HepG2 (cell line): ENCODE data around the gene ITSN2. TPM values are rescaled to one million over a fixed set of nuclear protein-coding genes. Genes with fewer than 3 reads are reported as not detected.

Experiments
- ATAC-seq: fragments of 200-7000 bp; cut with Tn5 transposase; 3 replicates; pipeline ENCODE4 v1.9.1; 2020; ENCODE audit warnings: mild to moderate bottlenecking, moderate library complexity
- BruUV-seq: library from RNA; stranded (reverse); fragments of 400-500 nt; replicated peaks from 2 replicates; lab custom pipeline; 2021; lab: Mats Ljungman, UMichigan
- CTCF ChIA-PET: fragments of 300-600 bp; formaldehyde crosslinking; extraction: SDS; loops from one replicate; lab custom pipeline; 2021; ENCODE audit warnings: low total read pairs, inconsistent platforms, low intra/inter-chr PET ratio; lab: Yijun Ruan, JAX
- POLR2A ChIA-PET: fragments of 350-600 bp; sonication (Branson Sonifier 250); formaldehyde crosslinking; loops from one replicate; lab custom pipeline; 2020; ENCODE audit warnings: antibody characterized with exemption, inconsistent platforms; lab: Yijun Ruan, JAX
- DNase-seq: peaks from one replicate; pipeline ENCODE4 v3.0.0-alpha.2; 2015; ENCODE audit warnings: low spot score
- FAIRE-seq: peaks from 3 replicates; lab custom pipeline; 2011; peaks lifted over from hg19 to GRCh38; lab: Jason Lieb, UNC
- H2AFZ ChIP-seq: one replicate; pipeline ENCODE4 v1.6.1; 2011; ENCODE audit warnings: low read length, inconsistent platforms
- H3K27ac ChIP-seq: fragments of 300-600 bp; 3 replicates; pipeline ENCODE4 v1.8.0; 2011; ENCODE audit warnings: mixed run types, mild to moderate bottlenecking, mixed read lengths, low read length, inconsistent platforms; ENCODE audit not compliant: insufficient read depth; ENCODE audit errors: extremely low read length
- H3K27me3 ChIP-seq, 2 experiments: fragments of 200-600 bp in 1 of 2; 2 replicates in 1 of 2; 3 replicates in 1 of 2; pipeline versions ENCODE4 v1.6.0 to v1.8.0; 2011; ENCODE audit warnings: low read length in 2 of 2, mild to moderate bottlenecking in 2 of 2, moderate library complexity in 2 of 2, inconsistent platforms in 1 of 2; ENCODE audit not compliant: insufficient read depth in 2 of 2, control insufficient read depth in 1 of 2
- H3K36me3 ChIP-seq, 2 experiments: fragments of 200-600 bp in 1 of 2; replicated peaks in 1 of 2; 2 replicates in 1 of 2; 3 replicates in 1 of 2; pipeline versions ENCODE4 v1.5.1 to v1.8.0; 2011; ENCODE audit warnings: low read length in 2 of 2, inconsistent platforms in 1 of 2; ENCODE audit not compliant: insufficient read depth in 2 of 2, control insufficient read depth in 1 of 2
- H3K4me1 ChIP-seq: 2 replicates; pipeline ENCODE4 v1.5.1; 2012; ENCODE audit warnings: low read length, inconsistent platforms; ENCODE audit not compliant: insufficient read depth
- H3K4me2 ChIP-seq: 2 replicates; pipeline ENCODE4 v1.6.0; 2011; ENCODE audit warnings: low read depth, low read length, inconsistent platforms
- H3K4me3 ChIP-seq, 3 experiments: fragments of 200-600 bp in 1 of 3; sonication (generic), shearing (Covaris generic) in 1 of 3; replicated peaks in 1 of 3; 2 replicates each; pipeline ENCODE4 v1.5.1; 2011 to 2016; ENCODE audit warnings: low read length in 3 of 3, inconsistent platforms in 2 of 3, low read depth in 2 of 3, mild to moderate bottlenecking in 2 of 3, control low read depth in 1 of 3, mixed read lengths in 1 of 3; ENCODE audit not compliant: insufficient read depth in 1 of 3
- H3K79me2 ChIP-seq: one replicate; pipeline ENCODE4 v1.6.1; 2011; ENCODE audit warnings: low read length, inconsistent platforms; ENCODE audit not compliant: insufficient read depth
- H3K9ac ChIP-seq: 2 replicates; pipeline ENCODE4 v1.6.0; 2011; ENCODE audit warnings: mild to moderate bottlenecking, low read depth, low read length, inconsistent platforms; ENCODE audit not compliant: insufficient read depth
- H3K9me3 ChIP-seq: 2 replicates; pipeline ENCODE4 v1.5.1; 2012; ENCODE audit warnings: mild to moderate bottlenecking, low read length
- H4K20me1 ChIP-seq: 2 replicates; pipeline ENCODE4 v1.6.0; 2011; ENCODE audit warnings: inconsistent platforms, mild to moderate bottlenecking, low read length, moderate library complexity; ENCODE audit not compliant: insufficient read depth
- CEBPG ChIP-seq: IDR thresholded peaks from 2 replicates; pipeline ENCODE4 v1.6.1; 2016
- CENPX ChIP-seq: sonication (generic); formaldehyde crosslinking; IDR thresholded peaks from 2 replicates; pipeline ENCODE4 v1.9.0; 2021; ENCODE audit warnings: mild to moderate bottlenecking, missing genetic modification reagents, moderate library complexity
- GATA4 ChIP-seq: sonication (generic); IDR thresholded peaks from 2 replicates; pipeline ENCODE4 v1.6.1; 2016; ENCODE audit warnings: antibody characterized with exemption, low read depth, borderline replicate concordance
- MXD4 ChIP-seq: IDR thresholded peaks from 2 replicates; pipeline ENCODE4 v1.6.1; 2016; ENCODE audit warnings: mild to moderate bottlenecking, missing biosample characterization, missing genetic modification reagents
- NCOA5 ChIP-seq: sonication (generic); formaldehyde crosslinking; IDR thresholded peaks from 2 replicates; pipeline ENCODE4 v1.4.0; 2020; ENCODE audit warnings: missing genetic modification reagents
- PHB2 ChIP-seq: fragments of 450-650 bp; IDR thresholded peaks from 2 replicates; pipeline ENCODE4 v1.6.1; 2018; ENCODE audit not compliant: partially characterized antibody
- PHF20 ChIP-seq: sonication (generic); formaldehyde crosslinking; IDR thresholded peaks from 2 replicates; pipeline ENCODE4 v1.5.0; 2020; ENCODE audit warnings: mild to moderate bottlenecking, missing genetic modification reagents
- RXRB ChIP-seq: IDR thresholded peaks from 2 replicates; pipeline ENCODE4 v1.6.1; 2016; ENCODE audit warnings: borderline replicate concordance, missing genetic modification reagents, missing compliant biosample characterization
- SAP130 ChIP-seq: IDR thresholded peaks from 2 replicates; pipeline ENCODE4 v1.6.1; 2016; ENCODE audit warnings: low read depth
- SMARCC2 ChIP-seq: fragments of 450-650 bp; IDR thresholded peaks from 2 replicates; pipeline ENCODE4 v1.6.1; 2017; ENCODE audit warnings: antibody characterized with exemption, mild to moderate bottlenecking
- TBL1XR1 ChIP-seq: fragments of 150-350 bp; IDR thresholded peaks from 2 replicates; pipeline ENCODE4 v1.6.1; 2014; ENCODE audit warnings: borderline replicate concordance, low read length; ENCODE audit not compliant: partially characterized antibody
- ZFP36L1 ChIP-seq: sonication (generic); formaldehyde crosslinking; IDR thresholded peaks from 2 replicates; pipeline ENCODE4 v1.8.0; 2022; ENCODE audit warnings: mild to moderate bottlenecking, missing genetic modification reagents, moderate library complexity
- ZNF12 ChIP-seq: sonication (generic); formaldehyde crosslinking; IDR thresholded peaks from 2 replicates; pipeline ENCODE4 v1.5.0; 2020; ENCODE audit warnings: missing genetic modification reagents
- ZNF143 ChIP-seq: sonication (generic); formaldehyde crosslinking; IDR thresholded peaks from 2 replicates; pipeline ENCODE4 v1.4.0; 2020; ENCODE audit warnings: missing genetic modification reagents
- ZNF296 ChIP-seq: sonication (generic); formaldehyde crosslinking; conservative IDR thresholded peaks from 2 replicates; pipeline ENCODE4 v1.5.0; 2020; ENCODE audit warnings: mild to moderate bottlenecking, missing genetic modification reagents
- ZNF776 ChIP-seq: sonication (generic); formaldehyde crosslinking; IDR thresholded peaks from 2 replicates; pipeline ENCODE4 v1.4.0; 2020; ENCODE audit warnings: mild to moderate bottlenecking, missing genetic modification reagents
- ZSCAN25 ChIP-seq: sonication (generic); formaldehyde crosslinking; IDR thresholded peaks from 2 replicates; pipeline ENCODE4 v1.8.0; 2022; ENCODE audit warnings: mild to moderate bottlenecking, missing genetic modification reagents
- WGBS: methylation state at CpG from one replicate; pipeline ENCODE4 v1.1.6; 2017; ENCODE audit warnings: low lambda C conversion rate; 5-methylcytosine and 5-hydroxymethylcytosine counted together
- in situ Hi-C: cut with HindIII; loops from 2 replicates; pipeline ENCODE4 v1.10.0; 2017; ENCODE audit warnings: low pct_unique_long_range_greater_than_20kb; ENCODE audit not compliant: extremely low pct_ligation_motif_present
- intact Hi-C: fragments of 100-400 bp; cut with micrococcal nuclease; formaldehyde crosslinking; loops from one replicate; pipeline ENCODE4 v1.10.0; 2022; ENCODE audit not compliant: unreplicated experiment
- polyA plus RNA-seq, 8 experiments: library from polyadenylated mRNA; depleted of rRNA in 3 of 8; stranded (reverse) in 7 of 8; unstranded in 1 of 8; fragments of >200 nt; fragmentation: Illumina TruSeq in 4 of 8; extraction: Trizol in 4 of 8; gene quantifications; 2 replicates each; pipeline versions ENCODE4 v1.2.1 to v1.2.3, GENCODE V29; 2011 to 2016; ENCODE audit warnings: low read depth in 4 of 8, missing spikeins in 1 of 8, mixed read lengths in 1 of 8; ENCODE audit not compliant: insufficient read depth in 1 of 8
- total RNA-seq, 5 experiments: library from RNA; depleted of rRNA; stranded (reverse); fragments of >200 nt; fragmentation: Illumina TruSeq; extraction: Trizol; gene quantifications; 2 replicates each; pipeline ENCODE4 v1.2.3, GENCODE V29; 2016; ENCODE audit warnings: low read depth in 1 of 5
- TF ChIP-seq, protein P1 (sequence below): sonication (generic); formaldehyde crosslinking; IDR thresholded peaks from 2 replicates; pipeline ENCODE4 v1.4.0; 2020; ENCODE audit warnings: missing genetic modification reagents, borderline replicate concordance
- TF ChIP-seq, protein P2 (sequence below): sonication (generic); formaldehyde crosslinking; IDR thresholded peaks from 2 replicates; pipeline ENCODE4 v1.8.0; 2022; ENCODE audit warnings: mild to moderate bottlenecking, missing genetic modification reagents, borderline replicate concordance

The ITSN2 gene
- total and polyA plus RNA-seq, 2 of the 13 experiments (the other 11 are each of a cell fraction or from before 2014, with no cell fraction given): 26.0 to 26.6 TPM

- Histone ChIP-seq H2AFZ (no peak overlapping the region), H3K9ac (no peak overlapping the region), H3K9me3 (no peaks in the 10 kb centered on the region), H3K36me3 (no peaks in the 10 kb centered on the region), H4K20me1 (peaks cover 4% of the 10 kb centered on the region; the same call in 1 of the 2 replicates), H3K27me3 (no peaks in the 10 kb centered on the region), H3K79me2 (peaks cover 6% of the 10 kb centered on the region), H3K4me1 (peaks cover 6% of the 10 kb centered on the region), H3K4me2 (no peak overlapping the region), H3K27ac (no peak overlapping the region), H3K4me3 (no peak overlapping the region)
- TF ChIP-seq PHB2: no peak
- TF ChIP-seq PHF20: no peak
- no peak for TF ChIP-seq SAP130 (CRISPR knock-in tag)
- TF ChIP-seq ZNF296 (CRISPR knock-in tag): no peak
- TF ChIP-seq ZSCAN25 (CRISPR knock-in tag): no peak
- TF ChIP-seq GATA4: no peak
- no peak for TF ChIP-seq TBL1XR1
- no peak for TF ChIP-seq MXD4 (CRISPR knock-in tag)
- 97% methylated on average over 2 of the region's 2 CpGs for WGBS
- FAIRE-seq (no peak), DNase-seq (no peak), ATAC-seq (no peak)
- ChIA-PET POLR2A (no interaction called here), CTCF (no interaction called here)
- in situ Hi-C loops: no loop called here
- intact Hi-C loops: no loop called here
- BruUV-seq: no TSS peak
Measured at GRCh38 chr2:24332791-24333540, 27.4 kb downstream of the ITSN2 start.

GRCh38 chr2:24330161-24330560 is 30.2 kb downstream of the ITSN2 start:
- H3K79me2 ChIP-seq: peaks cover 3% of the 10 kb centered on the region
- H2AFZ ChIP-seq: no peak overlapping the region
- no TSS peak for BruUV-seq
- in situ Hi-C loops (no loop called here), intact Hi-C loops (no loop called here)
- ChIA-PET CTCF (no interaction called here), POLR2A (no interaction called here)
- FAIRE-seq (no peak), DNase-seq (no peak), ATAC-seq (no peak)
- H3K4me3 ChIP-seq: no peak overlapping the region
- H3K4me1 ChIP-seq: no peaks in the 10 kb centered on the region
- H3K27me3 ChIP-seq: no peaks in the 10 kb centered on the region
- no peaks in the 10 kb centered on the region for H4K20me1 ChIP-seq
- no peak overlapping the region for H3K4me2 ChIP-seq
- H3K9ac ChIP-seq: no peak overlapping the region
- WGBS: 94% methylated on average over 11 of the region's 11 CpGs
- no peak overlapping the region for H3K27ac ChIP-seq
- no peaks in the 10 kb centered on the region for H3K36me3 ChIP-seq
- no peaks in the 10 kb centered on the region for H3K9me3 ChIP-seq
- no peak for TF ChIP-seq ZNF12 (CRISPR knock-in tag)
- TF ChIP-seq CENPX (CRISPR knock-in tag): no peak
- TF ChIP-seq NCOA5 (CRISPR knock-in tag): no peak
- TF ChIP-seq, protein P1, sequence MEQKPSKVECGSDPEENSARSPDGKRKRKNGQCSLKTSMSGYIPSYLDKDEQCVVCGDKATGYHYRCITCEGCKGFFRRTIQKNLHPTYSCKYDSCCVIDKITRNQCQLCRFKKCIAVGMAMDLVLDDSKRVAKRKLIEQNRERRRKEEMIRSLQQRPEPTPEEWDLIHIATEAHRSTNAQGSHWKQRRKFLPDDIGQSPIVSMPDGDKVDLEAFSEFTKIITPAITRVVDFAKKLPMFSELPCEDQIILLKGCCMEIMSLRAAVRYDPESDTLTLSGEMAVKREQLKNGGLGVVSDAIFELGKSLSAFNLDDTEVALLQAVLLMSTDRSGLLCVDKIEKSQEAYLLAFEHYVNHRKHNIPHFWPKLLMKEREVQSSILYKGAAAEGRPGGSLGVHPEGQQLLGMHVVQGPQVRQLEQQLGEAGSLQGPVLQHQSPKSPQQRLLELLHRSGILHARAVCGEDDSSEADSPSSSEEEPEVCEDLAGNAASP: no peak
- TF ChIP-seq, protein P2, sequence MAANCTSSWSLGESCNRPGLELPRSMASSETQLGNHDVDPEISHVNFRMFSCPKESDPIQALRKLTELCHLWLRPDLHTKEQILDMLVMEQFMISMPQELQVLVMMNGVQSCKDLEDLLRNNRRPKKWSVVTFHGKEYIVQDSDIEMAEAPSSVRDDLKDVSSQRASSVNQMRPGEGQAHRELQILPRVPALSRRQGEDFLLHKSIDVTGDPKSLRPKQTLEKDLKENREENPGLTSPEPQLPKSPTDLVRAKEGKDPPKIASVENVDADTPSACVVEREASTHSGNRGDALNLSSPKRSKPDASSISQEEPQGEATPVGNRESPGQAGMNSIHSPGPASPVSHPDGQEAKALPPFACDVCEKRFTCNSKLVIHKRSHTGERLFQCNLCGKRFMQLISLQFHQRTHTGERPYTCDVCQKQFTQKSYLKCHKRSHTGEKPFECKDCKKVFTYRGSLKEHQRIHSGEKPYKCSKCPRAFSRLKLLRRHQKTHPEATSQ (CRISPR knock-in tag): no peak
- no peak for TF ChIP-seq ZFP36L1 (CRISPR knock-in tag)
- no peak for TF ChIP-seq SMARCC2
- no peak for TF ChIP-seq ZNF143
- TF ChIP-seq PHB2: no peak
- TF ChIP-seq ZNF776 (CRISPR knock-in tag): no peak
- TF ChIP-seq CEBPG: no peak
- no peak for TF ChIP-seq RXRB
